ENCODE measurements around the gene ACOX2. TPM values are rescaled to one million over a fixed set of nuclear protein-coding genes. Genes with fewer than 3 reads are reported as not detected.

The ACOX2 gene
- total and polyA plus RNA-seq, 10 of the 15 experiments (the other 5 are each of a cell fraction or from before 2014, with no cell fraction given) = 0.72 TPM; not detected in 9

- RAD21 ChIA-PET (ENCODE audit: unreplicated experiment) = no interaction called here
- intact Hi-C loops (cut with micrococcal nuclease; ENCODE audit: unreplicated experiment) (no loop called here), in situ Hi-C loops (cut with MboI) (no loop called here)
- WGBS (ENCODE audit: insufficient coverage, insufficient replicate concordance, low lambda C conversion rate, missing lambda C conversion rate) = 12% methylated on average over 45 of the region's 46 CpGs
- ATAC-seq = peak; percentile 98
- no peak overlapping the region for H3K9ac ChIP-seq (ENCODE audit: control insufficient read depth, insufficient read depth, low read length)
- H2AFZ ChIP-seq (ENCODE audit: control insufficient read depth, low read depth, low read length) = peak overlapping the region; percentile 36
- no TSS peak for BruUV-seq (replicated peaks)
- no peak for DNase-seq (ENCODE audit: low read depth, low spot score)
- SMC1A ChIA-PET (ENCODE audit: uncharacterized antibody, unreplicated experiment) = no interaction called here
- CTCF ChIA-PET = interaction anchor here (1.2 kb wide), 1 partner anchor 16 kb away, joined by 3 read pairs; no protein-coding TSS in a partner anchor
- H3K27me3 ChIP-seq (replicated peaks in 1 of 2; ENCODE audit: control insufficient read depth in 2 of 2, insufficient read depth in 2 of 2, low read length in 1 of 2) = peaks cover 3 to 9% of the 10 kb centered on the region in 2 experiments
- no peaks in the 10 kb centered on the region for H3K79me2 ChIP-seq (ENCODE audit: control insufficient read depth, insufficient read depth, low read length)
- no peaks in the 10 kb centered on the region for H3K4me1 ChIP-seq (ENCODE audit: control insufficient read depth, insufficient read depth, low read length)
- H4K20me1 ChIP-seq (ENCODE audit: control insufficient read depth, insufficient read depth) = no peaks in the 10 kb centered on the region
- no peak overlapping the region for H3K27ac ChIP-seq (ENCODE audit: control insufficient read depth, insufficient read depth)
- FAIRE-seq = no peak
- POLR2A ChIA-PET = no interaction called here
- H3K36me3 ChIP-seq (ENCODE audit: control insufficient read depth in 2 of 2, insufficient read depth in 2 of 2, low read length in 1 of 2) = no peaks in the 10 kb centered on the region
- H3K9me3 ChIP-seq (replicated peaks; ENCODE audit: control insufficient read depth, insufficient read depth, low read length) = no peaks in the 10 kb centered on the region; the same call in 2 of the 3 replicates
- H3K4me3 ChIP-seq = peak overlapping the region; percentile 47; the same call in 1 of the 2 replicates
- TF ChIP-seq, protein P1, sequence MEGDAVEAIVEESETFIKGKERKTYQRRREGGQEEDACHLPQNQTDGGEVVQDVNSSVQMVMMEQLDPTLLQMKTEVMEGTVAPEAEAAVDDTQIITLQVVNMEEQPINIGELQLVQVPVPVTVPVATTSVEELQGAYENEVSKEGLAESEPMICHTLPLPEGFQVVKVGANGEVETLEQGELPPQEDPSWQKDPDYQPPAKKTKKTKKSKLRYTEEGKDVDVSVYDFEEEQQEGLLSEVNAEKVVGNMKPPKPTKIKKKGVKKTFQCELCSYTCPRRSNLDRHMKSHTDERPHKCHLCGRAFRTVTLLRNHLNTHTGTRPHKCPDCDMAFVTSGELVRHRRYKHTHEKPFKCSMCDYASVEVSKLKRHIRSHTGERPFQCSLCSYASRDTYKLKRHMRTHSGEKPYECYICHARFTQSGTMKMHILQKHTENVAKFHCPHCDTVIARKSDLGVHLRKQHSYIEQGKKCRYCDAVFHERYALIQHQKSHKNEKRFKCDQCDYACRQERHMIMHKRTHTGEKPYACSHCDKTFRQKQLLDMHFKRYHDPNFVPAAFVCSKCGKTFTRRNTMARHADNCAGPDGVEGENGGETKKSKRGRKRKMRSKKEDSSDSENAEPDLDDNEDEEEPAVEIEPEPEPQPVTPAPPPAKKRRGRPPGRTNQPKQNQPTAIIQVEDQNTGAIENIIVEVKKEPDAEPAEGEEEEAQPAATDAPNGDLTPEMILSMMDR (IDR thresholded peaks at IDR 0.05 in 2 of 3, conservative IDR thresholded peaks at IDR 0.05 in 1 of 3; ENCODE audit: control insufficient read depth in 2 of 3, extremely low read depth in 1 of 3, insufficient read depth in 1 of 3, low read depth in 3 of 3, low read length in 3 of 3) = peak; percentile 14 to 62 (median 51)
- 0 out of 2 replicates have a peak, but pooled peaks have one; percentile 40 for TF ChIP-seq TCF3 (IDR thresholded peaks at IDR 0.05; ENCODE audit: borderline replicate concordance, insufficient read depth, low read depth, low read length)
- TF ChIP-seq HCFC1 (IDR thresholded peaks at IDR 0.05; ENCODE audit: low read length) = no peak
- peak overlapping the region; percentile 72 for H3K4me2 ChIP-seq (ENCODE audit: control insufficient read depth, insufficient read depth)
These were observed 48.2 kb upstream of the ACOX2 start for GRCh38 chr3:58585005-58585786.

- no peaks in the 10 kb centered on the region; the same call in 2 of the 3 replicates for H3K9me3 ChIP-seq (replicated peaks; ENCODE audit: control insufficient read depth, insufficient read depth, low read length)
- ChIA-PET SMC1A (ENCODE audit: uncharacterized antibody, unreplicated experiment) (interaction anchor here (1.2 kb wide), 1 partner anchor 11 kb away, joined by 3 read pairs; no protein-coding TSS in a partner anchor), CTCF (interaction anchor here (1.2 kb wide), 1 partner anchor 17 kb away, joined by 3 read pairs; no protein-coding TSS in a partner anchor), POLR2A (no interaction called here), RAD21 (ENCODE audit: unreplicated experiment) (no interaction called here)
- ATAC-seq (no peak), DNase-seq (ENCODE audit: low read depth, low spot score) (no peak), FAIRE-seq (no peak)
- peak overlapping the region; percentile 72 for H3K4me2 ChIP-seq (ENCODE audit: control insufficient read depth, insufficient read depth)
- H3K4me3 ChIP-seq = peak overlapping the region; percentile 47; the same call in 1 of the 2 replicates
- no peaks in the 10 kb centered on the region for H4K20me1 ChIP-seq (ENCODE audit: control insufficient read depth, insufficient read depth)
- H2AFZ ChIP-seq (ENCODE audit: control insufficient read depth, low read depth, low read length) = no peak overlapping the region
- H3K27ac ChIP-seq (ENCODE audit: control insufficient read depth, insufficient read depth) = no peak overlapping the region
- no peak overlapping the region for H3K9ac ChIP-seq (ENCODE audit: control insufficient read depth, insufficient read depth, low read length)
- H3K79me2 ChIP-seq (ENCODE audit: control insufficient read depth, insufficient read depth, low read length) = no peaks in the 10 kb centered on the region
- in situ Hi-C loops (cut with MboI) = no loop called here
- H3K36me3 ChIP-seq (ENCODE audit: control insufficient read depth in 2 of 2, insufficient read depth in 2 of 2, low read length in 1 of 2) = no peaks in the 10 kb centered on the region
- 35% methylated on average over 10 of the region's 10 CpGs for WGBS (ENCODE audit: insufficient coverage, insufficient replicate concordance, low lambda C conversion rate, missing lambda C conversion rate)
- intact Hi-C loops (cut with micrococcal nuclease; ENCODE audit: unreplicated experiment) = no loop called here
- H3K4me1 ChIP-seq (ENCODE audit: control insufficient read depth, insufficient read depth, low read length) = no peaks in the 10 kb centered on the region
- H3K27me3 ChIP-seq (replicated peaks in 1 of 2; ENCODE audit: control insufficient read depth in 2 of 2, insufficient read depth in 2 of 2, low read length in 1 of 2) = peaks cover 3 to 9% of the 10 kb centered on the region in 2 experiments
- no TSS peak for BruUV-seq (replicated peaks)
- no peak for TF ChIP-seq ZNF217 (IDR thresholded peaks at IDR 0.05)
- no peak for TF ChIP-seq CREB1 (IDR thresholded peaks at IDR 0.05; ENCODE audit: low read depth)
- TF ChIP-seq, protein P2, sequence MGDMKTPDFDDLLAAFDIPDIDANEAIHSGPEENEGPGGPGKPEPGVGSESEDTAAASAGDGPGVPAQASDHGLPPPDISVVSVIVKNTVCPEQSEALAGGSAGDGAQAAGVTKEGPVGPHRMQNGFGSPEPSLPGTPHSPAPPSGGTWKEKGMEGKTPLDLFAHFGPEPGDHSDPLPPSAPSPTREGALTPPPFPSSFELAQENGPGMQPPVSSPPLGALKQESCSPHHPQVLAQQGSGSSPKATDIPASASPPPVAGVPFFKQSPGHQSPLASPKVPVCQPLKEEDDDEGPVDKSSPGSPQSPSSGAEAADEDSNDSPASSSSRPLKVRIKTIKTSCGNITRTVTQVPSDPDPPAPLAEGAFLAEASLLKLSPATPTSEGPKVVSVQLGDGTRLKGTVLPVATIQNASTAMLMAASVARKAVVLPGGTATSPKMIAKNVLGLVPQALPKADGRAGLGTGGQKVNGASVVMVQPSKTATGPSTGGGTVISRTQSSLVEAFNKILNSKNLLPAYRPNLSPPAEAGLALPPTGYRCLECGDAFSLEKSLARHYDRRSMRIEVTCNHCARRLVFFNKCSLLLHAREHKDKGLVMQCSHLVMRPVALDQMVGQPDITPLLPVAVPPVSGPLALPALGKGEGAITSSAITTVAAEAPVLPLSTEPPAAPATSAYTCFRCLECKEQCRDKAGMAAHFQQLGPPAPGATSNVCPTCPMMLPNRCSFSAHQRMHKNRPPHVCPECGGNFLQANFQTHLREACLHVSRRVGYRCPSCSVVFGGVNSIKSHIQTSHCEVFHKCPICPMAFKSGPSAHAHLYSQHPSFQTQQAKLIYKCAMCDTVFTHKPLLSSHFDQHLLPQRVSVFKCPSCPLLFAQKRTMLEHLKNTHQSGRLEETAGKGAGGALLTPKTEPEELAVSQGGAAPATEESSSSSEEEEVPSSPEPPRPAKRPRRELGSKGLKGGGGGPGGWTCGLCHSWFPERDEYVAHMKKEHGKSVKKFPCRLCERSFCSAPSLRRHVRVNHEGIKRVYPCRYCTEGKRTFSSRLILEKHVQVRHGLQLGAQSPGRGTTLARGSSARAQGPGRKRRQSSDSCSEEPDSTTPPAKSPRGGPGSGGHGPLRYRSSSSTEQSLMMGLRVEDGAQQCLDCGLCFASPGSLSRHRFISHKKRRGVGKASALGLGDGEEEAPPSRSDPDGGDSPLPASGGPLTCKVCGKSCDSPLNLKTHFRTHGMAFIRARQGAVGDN (IDR thresholded peaks at IDR 0.05) = no peak
- TF ChIP-seq CBFB (IDR thresholded peaks at IDR 0.05; ENCODE audit: low read depth) = no peak
- TF ChIP-seq CBX5 (IDR thresholded peaks at IDR 0.05; ENCODE audit: low read depth) = no peak
These were observed 47.7 kb upstream of the ACOX2 start for GRCh38 chr3:58584690-58585004.
